ENCODE results near the gene UBE2J2. TPM values are rescaled to one million over a fixed set of nuclear protein-coding genes. Genes with fewer than 3 reads are reported as not detected.

The UBE2J2 gene
- total and polyA plus RNA-seq, 2 experiments from 2014 or later, result 47.1 to 70.2 TPM

DNA sequence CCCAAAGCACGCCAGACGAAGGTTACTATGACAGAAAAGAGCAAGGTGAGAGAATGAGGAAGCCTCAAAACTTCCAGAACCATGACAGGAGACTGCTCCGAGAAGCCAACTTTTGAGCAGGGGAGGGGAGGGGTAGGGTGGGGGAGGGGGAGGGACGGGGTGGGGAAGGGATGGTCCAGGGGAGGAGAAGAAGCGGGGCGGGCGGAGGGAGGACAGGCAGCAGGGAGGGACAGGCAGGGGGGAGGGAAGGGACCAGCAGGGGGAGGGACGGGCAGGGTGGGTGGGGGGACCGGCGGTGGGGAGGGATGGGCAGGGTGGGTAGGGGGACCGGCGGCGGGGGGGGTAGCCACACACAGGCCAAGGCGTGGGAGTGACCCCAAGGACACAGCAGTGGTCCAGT, 48.8 kb upstream of the UBE2J2 start:
- no peak overlapping the region for H3K27ac Mint-ChIP-seq
- H3K36me3 Mint-ChIP-seq (ENCODE audit: low read depth), result peaks cover 34% of the 10 kb centered on the region
- Histone ChIP-seq H3K9me2 (ENCODE audit: insufficient read depth) (no peaks in the 10 kb centered on the region), H3K79me2 (replicated peaks; ENCODE audit: insufficient read depth) (peaks cover 65% of the 10 kb centered on the region), H4K20me1 (replicated peaks; ENCODE audit: insufficient read depth) (peaks cover 15% of the 10 kb centered on the region), H2AFZ (no peak overlapping the region), H3K4me2 (no peak overlapping the region), H3K4me1 (ENCODE audit: insufficient read depth) (peaks cover 3% of the 10 kb centered on the region; the same call in 1 of the 2 replicates), H3K4me3 (no peak overlapping the region), H3F3A (replicated peaks; ENCODE audit: low read depth) (peaks cover 6% of the 10 kb centered on the region; the same call in 1 of the 2 replicates), H3K27ac (ENCODE audit: low read depth) (no peak overlapping the region), H3K27me3 (ENCODE audit: insufficient read depth) (no peaks in the 10 kb centered on the region), H3K36me3 (ENCODE audit: insufficient read depth) (no peaks in the 10 kb centered on the region)
- peaks cover 27% of the 10 kb centered on the region for H3K27me3 Mint-ChIP-seq (ENCODE audit: insufficient read depth, low read depth, poor library complexity)
- TF ChIP-seq, protein P1, sequence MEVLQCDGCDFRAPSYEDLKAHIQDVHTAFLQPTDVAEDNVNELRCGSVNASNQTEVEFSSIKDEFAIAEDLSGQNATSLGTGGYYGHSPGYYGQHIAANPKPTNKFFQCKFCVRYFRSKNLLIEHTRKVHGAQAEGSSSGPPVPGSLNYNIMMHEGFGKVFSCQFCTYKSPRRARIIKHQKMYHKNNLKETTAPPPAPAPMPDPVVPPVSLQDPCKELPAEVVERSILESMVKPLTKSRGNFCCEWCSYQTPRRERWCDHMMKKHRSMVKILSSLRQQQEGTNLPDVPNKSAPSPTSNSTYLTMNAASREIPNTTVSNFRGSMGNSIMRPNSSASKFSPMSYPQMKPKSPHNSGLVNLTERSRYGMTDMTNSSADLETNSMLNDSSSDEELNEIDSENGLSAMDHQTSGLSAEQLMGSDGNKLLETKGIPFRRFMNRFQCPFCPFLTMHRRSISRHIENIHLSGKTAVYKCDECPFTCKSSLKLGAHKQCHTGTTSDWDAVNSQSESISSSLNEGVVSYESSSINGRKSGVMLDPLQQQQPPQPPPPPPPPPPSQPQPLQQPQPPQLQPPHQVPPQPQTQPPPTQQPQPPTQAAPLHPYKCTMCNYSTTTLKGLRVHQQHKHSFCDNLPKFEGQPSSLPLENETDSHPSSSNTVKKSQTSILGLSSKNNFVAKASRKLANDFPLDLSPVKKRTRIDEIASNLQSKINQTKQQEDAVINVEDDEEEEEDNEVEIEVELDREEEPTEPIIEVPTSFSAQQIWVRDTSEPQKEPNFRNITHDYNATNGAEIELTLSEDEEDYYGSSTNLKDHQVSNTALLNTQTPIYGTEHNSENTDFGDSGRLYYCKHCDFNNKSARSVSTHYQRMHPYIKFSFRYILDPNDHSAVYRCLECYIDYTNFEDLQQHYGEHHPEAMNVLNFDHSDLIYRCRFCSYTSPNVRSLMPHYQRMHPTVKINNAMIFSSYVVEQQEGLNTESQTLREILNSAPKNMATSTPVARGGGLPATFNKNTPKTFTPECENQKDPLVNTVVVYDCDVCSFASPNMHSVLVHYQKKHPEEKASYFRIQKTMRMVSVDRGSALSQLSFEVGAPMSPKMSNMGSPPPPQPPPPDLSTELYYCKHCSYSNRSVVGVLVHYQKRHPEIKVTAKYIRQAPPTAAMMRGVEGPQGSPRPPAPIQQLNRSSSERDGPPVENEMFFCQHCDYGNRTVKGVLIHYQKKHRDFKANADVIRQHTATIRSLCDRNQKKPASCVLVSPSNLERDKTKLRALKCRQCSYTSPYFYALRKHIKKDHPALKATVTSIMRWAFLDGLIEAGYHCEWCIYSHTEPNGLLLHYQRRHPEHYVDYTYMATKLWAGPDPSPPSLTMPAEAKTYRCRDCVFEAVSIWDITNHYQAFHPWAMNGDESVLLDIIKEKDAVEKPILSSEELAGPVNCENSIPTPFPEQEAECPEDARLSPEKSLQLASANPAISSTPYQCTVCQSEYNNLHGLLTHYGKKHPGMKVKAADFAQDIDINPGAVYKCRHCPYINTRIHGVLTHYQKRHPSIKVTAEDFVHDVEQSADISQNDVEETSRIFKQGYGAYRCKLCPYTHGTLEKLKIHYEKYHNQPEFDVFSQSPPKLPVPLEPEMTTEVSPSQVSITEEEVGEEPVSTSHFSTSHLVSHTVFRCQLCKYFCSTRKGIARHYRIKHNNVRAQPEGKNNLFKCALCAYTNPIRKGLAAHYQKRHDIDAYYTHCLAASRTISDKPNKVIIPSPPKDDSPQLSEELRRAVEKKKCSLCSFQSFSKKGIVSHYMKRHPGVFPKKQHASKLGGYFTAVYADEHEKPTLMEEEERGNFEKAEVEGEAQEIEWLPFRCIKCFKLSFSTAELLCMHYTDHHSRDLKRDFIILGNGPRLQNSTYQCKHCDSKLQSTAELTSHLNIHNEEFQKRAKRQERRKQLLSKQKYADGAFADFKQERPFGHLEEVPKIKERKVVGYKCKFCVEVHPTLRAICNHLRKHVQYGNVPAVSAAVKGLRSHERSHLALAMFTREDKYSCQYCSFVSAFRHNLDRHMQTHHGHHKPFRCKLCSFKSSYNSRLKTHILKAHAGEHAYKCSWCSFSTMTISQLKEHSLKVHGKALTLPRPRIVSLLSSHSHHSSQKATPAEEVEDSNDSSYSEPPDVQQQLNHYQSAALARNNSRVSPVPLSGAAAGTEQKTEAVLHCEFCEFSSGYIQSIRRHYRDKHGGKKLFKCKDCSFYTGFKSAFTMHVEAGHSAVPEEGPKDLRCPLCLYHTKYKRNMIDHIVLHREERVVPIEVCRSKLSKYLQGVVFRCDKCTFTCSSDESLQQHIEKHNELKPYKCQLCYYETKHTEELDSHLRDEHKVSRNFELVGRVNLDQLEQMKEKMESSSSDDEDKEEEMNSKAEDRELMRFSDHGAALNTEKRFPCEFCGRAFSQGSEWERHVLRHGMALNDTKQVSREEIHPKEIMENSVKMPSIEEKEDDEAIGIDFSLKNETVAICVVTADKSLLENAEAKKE (CRISPR knock-in tag; IDR thresholded peaks at IDR 0.05), result no peak
- TF ChIP-seq CREB1 (CRISPR knock-in tag; IDR thresholded peaks at IDR 0.05; ENCODE audit: low read depth) (no peak), EZH2 (IDR thresholded peaks at IDR 0.05; ENCODE audit: low read depth, unreplicated experiment) (no peak), JUNB (IDR thresholded peaks at IDR 0.05; ENCODE audit: unreplicated experiment) (no peak), EZH2phosphoT487 (IDR thresholded peaks at IDR 0.05; ENCODE audit: unreplicated experiment) (no peak)
- TF ChIP-seq, protein P2, sequence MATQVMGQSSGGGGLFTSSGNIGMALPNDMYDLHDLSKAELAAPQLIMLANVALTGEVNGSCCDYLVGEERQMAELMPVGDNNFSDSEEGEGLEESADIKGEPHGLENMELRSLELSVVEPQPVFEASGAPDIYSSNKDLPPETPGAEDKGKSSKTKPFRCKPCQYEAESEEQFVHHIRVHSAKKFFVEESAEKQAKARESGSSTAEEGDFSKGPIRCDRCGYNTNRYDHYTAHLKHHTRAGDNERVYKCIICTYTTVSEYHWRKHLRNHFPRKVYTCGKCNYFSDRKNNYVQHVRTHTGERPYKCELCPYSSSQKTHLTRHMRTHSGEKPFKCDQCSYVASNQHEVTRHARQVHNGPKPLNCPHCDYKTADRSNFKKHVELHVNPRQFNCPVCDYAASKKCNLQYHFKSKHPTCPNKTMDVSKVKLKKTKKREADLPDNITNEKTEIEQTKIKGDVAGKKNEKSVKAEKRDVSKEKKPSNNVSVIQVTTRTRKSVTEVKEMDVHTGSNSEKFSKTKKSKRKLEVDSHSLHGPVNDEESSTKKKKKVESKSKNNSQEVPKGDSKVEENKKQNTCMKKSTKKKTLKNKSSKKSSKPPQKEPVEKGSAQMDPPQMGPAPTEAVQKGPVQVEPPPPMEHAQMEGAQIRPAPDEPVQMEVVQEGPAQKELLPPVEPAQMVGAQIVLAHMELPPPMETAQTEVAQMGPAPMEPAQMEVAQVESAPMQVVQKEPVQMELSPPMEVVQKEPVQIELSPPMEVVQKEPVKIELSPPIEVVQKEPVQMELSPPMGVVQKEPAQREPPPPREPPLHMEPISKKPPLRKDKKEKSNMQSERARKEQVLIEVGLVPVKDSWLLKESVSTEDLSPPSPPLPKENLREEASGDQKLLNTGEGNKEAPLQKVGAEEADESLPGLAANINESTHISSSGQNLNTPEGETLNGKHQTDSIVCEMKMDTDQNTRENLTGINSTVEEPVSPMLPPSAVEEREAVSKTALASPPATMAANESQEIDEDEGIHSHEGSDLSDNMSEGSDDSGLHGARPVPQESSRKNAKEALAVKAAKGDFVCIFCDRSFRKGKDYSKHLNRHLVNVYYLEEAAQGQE (IDR thresholded peaks at IDR 0.05; ENCODE audit: unreplicated experiment), result no peak
- no peak for DNase-seq (ENCODE audit: low spot score)
- H3K4me1 Mint-ChIP-seq, result peaks cover 13% of the 10 kb centered on the region
- H3K4me3 Mint-ChIP-seq, result peak overlapping the region; percentile 73
- no peaks in the 10 kb centered on the region; the same call in 2 of the 3 replicates for H3K9me3 Mint-ChIP-seq
- ATAC-seq, result no peak

Measured in GM23338 (cell line).